Right atrium auricular region (tissue), 2 donors: ENCODE measurements around the gene RTL1. TPM values are rescaled to one million over a fixed set of nuclear protein-coding genes. Genes with fewer than 3 reads are reported as not detected.

ENCODE experiments used
- DNase-seq: peaks from one replicate; pipeline ENCODE4 v3.0.0-alpha.2; 2019; ENCODE audit warnings: low spot score
- H3K27ac ChIP-seq, 2 donors: fragments of 200-600 bp; sonication (generic); 1 replicate in 1 of 2; 2 replicates in 1 of 2; pipeline ENCODE4 v1.5.1; 2016 to 2019
- H3K27me3 ChIP-seq, 2 donors: fragments of 200-600 bp; sonication (generic); one replicate each; pipeline versions ENCODE4 v1.5.1 to v1.6.0; 2017 to 2019
- H3K36me3 ChIP-seq: fragments of 200-600 bp; sonication (generic); one replicate; pipeline ENCODE4 v1.5.1; 2016
- H3K4me1 ChIP-seq, 2 donors: fragments of 200-600 bp; sonication (generic); one replicate each; pipeline versions ENCODE4 v1.5.1 to v1.6.0; 2017 to 2019
- H3K4me3 ChIP-seq, 2 donors: fragments of 200-600 bp; sonication (generic); 1 replicate in 1 of 2; 2 replicates in 1 of 2; pipeline ENCODE4 v1.5.1; 2017 to 2019; ENCODE audit warnings: mild to moderate bottlenecking in 1 of 2, moderate library complexity in 1 of 2
- H3K9me3 ChIP-seq, 2 donors: fragments of 200-600 bp; sonication (generic); one replicate each; pipeline ENCODE4 v1.5.1; 2019
- CTCF ChIP-seq, 2 donors: fragments of 200-600 bp; sonication (generic); IDR thresholded peaks; one replicate each; pipeline ENCODE4 v1.5.1; 2019; ENCODE audit warnings: antibody characterized with exemption in 2 of 2
- total RNA-seq, 2 donors: library from RNA; depleted of rRNA; stranded (reverse); fragments of >200 nt; gene quantifications; one replicate each; pipeline ENCODE4 v1.1.0, GENCODE V29; 2016

Gene RTL1
- not detected for total RNA-seq

GRCh38 chr14:100903672-100904185, at the start of gene RTL1:
Gene RTL1 (minus strand): TSS chr14:100903722. CDS start chr14:100884788, 18,934 bp downstream.
- H3K4me3 ChIP-seq: no peak within 1 kb of the TSS

GRCh38 chr14:100950024-100950423, 46.5 kb upstream of the RTL1 start:
- no peak for DNase-seq
- Histone ChIP-seq H3K27ac (no peak overlapping the region), H3K27me3 (no peaks in the 10 kb centered on the region), H3K4me1 (no peaks in the 10 kb centered on the region), H3K36me3 (no peaks in the 10 kb centered on the region), H3K9me3 (no peaks in the 10 kb centered on the region), H3K4me3 (no peak overlapping the region)
- TF ChIP-seq CTCF (IDR thresholded peaks at IDR 0.05): no peak

More at GRCh38 chr14:100903672-100904185, at the start of gene RTL1:
- no peaks in the 10 kb centered on the region for H3K36me3 ChIP-seq
- H3K27me3 ChIP-seq: peaks cover 0 to 5% of the 10 kb centered on the region in 2 donors
- no peaks in the 10 kb centered on the region for H3K9me3 ChIP-seq
- H3K27ac ChIP-seq: no peak within 1 kb of the TSS
- TF ChIP-seq CTCF (IDR thresholded peaks at IDR 0.05): no peak
- peak; percentile 30 for DNase-seq
- H3K4me1 ChIP-seq: peaks cover 0 to 18% of the 10 kb centered on the region in 2 donors

- no peak for DNase-seq
- TF ChIP-seq CTCF (IDR thresholded peaks at IDR 0.05): no peak
- Histone ChIP-seq H3K27me3 (no peaks in the 10 kb centered on the region), H3K27ac (no peak overlapping the region), H3K4me3 (no peak overlapping the region), H3K9me3 (no peaks in the 10 kb centered on the region), H3K36me3 (no peaks in the 10 kb centered on the region), H3K4me1 (no peaks in the 10 kb centered on the region)
Observed at GRCh38 chr14:100944052-100944451, 40.5 kb upstream of the RTL1 start.

- Histone ChIP-seq H3K4me3 (no peak overlapping the region), H3K27me3 (no peaks in the 10 kb centered on the region), H3K27ac (no peak overlapping the region), H3K36me3 (no peaks in the 10 kb centered on the region), H3K9me3 (peaks cover 0 to 26% of the 10 kb centered on the region in 2 donors), H3K4me1 (no peaks in the 10 kb centered on the region)
- no peak for DNase-seq
- no peak for TF ChIP-seq CTCF (IDR thresholded peaks at IDR 0.05)
Observed at GRCh38 chr14:100930270-100930669, 26.7 kb upstream of the RTL1 start.

GRCh38 chr14:100915560-100915959, 12.0 kb upstream of the RTL1 start:
- TF ChIP-seq CTCF (IDR thresholded peaks at IDR 0.05): no peak
- Histone ChIP-seq H3K4me1 (no peaks in the 10 kb centered on the region), H3K9me3 (no peaks in the 10 kb centered on the region), H3K27me3 (no peaks in the 10 kb centered on the region), H3K4me3 (no peak overlapping the region), H3K36me3 (no peaks in the 10 kb centered on the region), H3K27ac (no peak overlapping the region)
- DNase-seq: no peak

- H3K4me1 ChIP-seq: no peaks in the 10 kb centered on the region
- H3K27me3 ChIP-seq: no peaks in the 10 kb centered on the region
- no peaks in the 10 kb centered on the region for H3K9me3 ChIP-seq
- no peak for DNase-seq
- H3K27ac ChIP-seq: no peak overlapping the region
- TF ChIP-seq CTCF (IDR thresholded peaks at IDR 0.05): no peak
- no peak overlapping the region for H3K4me3 ChIP-seq
- H3K36me3 ChIP-seq: no peaks in the 10 kb centered on the region
Observed at GRCh38 chr14:100914597-100915021, 11.1 kb upstream of the RTL1 start.
